HCT116 (cell line): ENCODE results near the gene ST7. TPM values are rescaled to one million over a fixed set of nuclear protein-coding genes. Genes with fewer than 3 reads are reported as not detected.

ENCODE experiments used
- ATAC-seq: fragments of 200-7000 bp; cut with Tn5 transposase; 2 replicates; pipeline ENCODE4 v1.9.1; 2020; ENCODE audit warnings: mild to moderate bottlenecking, moderate library complexity
- BruUV-seq: library from RNA; stranded (reverse); fragments of 400-500 nt; replicated peaks from 2 replicates; lab custom pipeline; 2021; lab: Mats Ljungman, UMichigan
- CTCF ChIA-PET: fragments of 300-600 bp; sonication (Branson Sonifier 250); formaldehyde crosslinking; loops from one replicate; lab custom pipeline; 2021; ENCODE audit warnings: antibody characterized with exemption; lab: Charles Lee
- POLR2A ChIA-PET: fragments of 300-600, 350-600 bp; sonication (Branson Sonifier 250); formaldehyde crosslinking; loops from one replicate; lab custom pipeline; 2021; ENCODE audit warnings: antibody characterized with exemption; lab: Charles Lee
- RAD21 ChIA-PET, 2 experiments: fragments of 300-600 bp; sonication (Branson Sonifier 250); formaldehyde crosslinking; loops; one replicate each; lab custom pipeline; 2023; ENCODE audit warnings: low total read pairs in 2 of 2; ENCODE audit not compliant: uncharacterized antibody in 2 of 2, unreplicated experiment in 2 of 2, low non-redundant PET in 1 of 2; lab: Charles Lee
- DNase-seq: peaks from one replicate; pipeline ENCODE4 v3.0.0-alpha.2; 2010; ENCODE audit warnings: low read depth, low spot score
- H2AFZ ChIP-seq: fragments of 200-600 bp; shearing (Covaris generic), sonication (generic); 2 replicates; pipeline ENCODE4 v1.6.1; 2017; ENCODE audit warnings: low read depth, mixed run types, mixed read lengths, antibody characterized with exemption, low read length; ENCODE audit not compliant: poor library complexity, severe bottlenecking
- H3K27ac ChIP-seq: 2 replicates; pipeline ENCODE4 v1.5.1; 2012; ENCODE audit warnings: low read depth, low read length
- H3K27me3 ChIP-seq: fragments of 200-600 bp; sonication (generic); 2 replicates; pipeline ENCODE4 v1.6.1; 2016; ENCODE audit warnings: mixed run types, low read length, mixed read lengths; ENCODE audit not compliant: insufficient read depth
- H3K36me3 ChIP-seq, 2 experiments: fragments of 200-500 bp in 1 of 2; fragments of 200-600 bp in 1 of 2; sonication (Bioruptor generic) in 1 of 2; sonication (generic) in 1 of 2; 2 replicates each; pipeline versions ENCODE4 v1.5.1 to v1.6.1; 2014 to 2016; ENCODE audit warnings: low read length in 2 of 2, inconsistent platforms in 1 of 2, mixed read lengths in 1 of 2, mixed run types in 1 of 2; ENCODE audit not compliant: insufficient read depth in 2 of 2, control insufficient read depth in 1 of 2
- H3K4me1 ChIP-seq, 2 experiments: fragments of 200-600 bp in 1 of 2; sonication (generic) in 1 of 2; 2 replicates each; pipeline versions ENCODE4 v1.5.1 to v1.6.1; 2012 to 2017; ENCODE audit warnings: low read length in 2 of 2, inconsistent platforms in 1 of 2, mild to moderate bottlenecking in 1 of 2, mixed read lengths in 1 of 2, mixed run types in 1 of 2, moderate library complexity in 1 of 2; ENCODE audit not compliant: insufficient read depth in 2 of 2, control insufficient read depth in 1 of 2
- H3K4me2 ChIP-seq: fragments of 200-600 bp; sonication (generic); 2 replicates; pipeline ENCODE4 v1.6.1; 2017; ENCODE audit warnings: mixed run types, low read length, mixed read lengths
- H3K4me3 ChIP-seq, 2 experiments: fragments of 200-600 bp in 1 of 2; sonication (generic) in 1 of 2; replicated peaks in 1 of 2; 2 replicates each; pipeline ENCODE4 v1.5.1; 2011 to 2016; ENCODE audit warnings: low read length in 2 of 2, control low read depth in 1 of 2, low read depth in 1 of 2, mild to moderate bottlenecking in 1 of 2, mixed read lengths in 1 of 2, mixed run types in 1 of 2
- H3K79me2 ChIP-seq: fragments of 200-600 bp; sonication (generic); 2 replicates; pipeline ENCODE4 v1.6.1; 2017; ENCODE audit warnings: mild to moderate bottlenecking, mixed run types, low read length, moderate library complexity, mixed read lengths; ENCODE audit not compliant: insufficient read depth
- H3K9ac ChIP-seq: fragments of 200-600 bp; sonication (generic); 2 replicates; pipeline ENCODE4 v1.6.1; 2016; ENCODE audit warnings: low read length, mixed read lengths
- H3K9me2 ChIP-seq: fragments of 200-600 bp; sonication (generic), shearing (Covaris generic); 2 replicates; pipeline ENCODE4 v1.6.1; 2017; ENCODE audit warnings: mixed run types, mild to moderate bottlenecking, moderate library complexity; ENCODE audit not compliant: insufficient read depth
- H3K9me3 ChIP-seq, 2 experiments: fragments of 200-500 bp in 1 of 2; fragments of 200-600 bp in 1 of 2; sonication (Bioruptor generic) in 1 of 2; sonication (generic) in 1 of 2; 2 replicates each; pipeline ENCODE4 v1.6.1; 2014 to 2017; ENCODE audit warnings: low read length in 2 of 2, mixed read lengths in 2 of 2, inconsistent platforms in 1 of 2, low read depth in 1 of 2, mild to moderate bottlenecking in 1 of 2, mixed run types in 1 of 2, moderate library complexity in 1 of 2; ENCODE audit not compliant: control insufficient read depth in 1 of 2, insufficient read depth in 1 of 2
- H4K20me1 ChIP-seq: fragments of 200-600 bp; sonication (generic), shearing (Covaris generic); 2 replicates; pipeline ENCODE4 v1.6.1; 2017; ENCODE audit warnings: mixed run types, mild to moderate bottlenecking, moderate library complexity; ENCODE audit not compliant: insufficient read depth
- CBX3 ChIP-seq: IDR thresholded peaks from 2 replicates; pipeline ENCODE4 v1.6.1; 2012; ENCODE audit warnings: low read depth
- FOSL1 ChIP-seq: IDR thresholded peaks from 2 replicates; pipeline ENCODE4 v1.6.1; 2012; ENCODE audit warnings: low read depth
- RAD21 ChIP-seq: IDR thresholded peaks from 2 replicates; pipeline ENCODE4 v1.6.1; 2012; ENCODE audit warnings: low read depth, mild to moderate bottlenecking
- SRF ChIP-seq: IDR thresholded peaks from 2 replicates; pipeline ENCODE4 v1.6.1; 2012; ENCODE audit warnings: low read depth
- ZBTB33 ChIP-seq: IDR thresholded peaks from 2 replicates; pipeline ENCODE4 v1.6.1; 2011; ENCODE audit warnings: mild to moderate bottlenecking, low read length, moderate library complexity; ENCODE audit not compliant: insufficient replicate concordance; ENCODE audit errors: extremely low read depth
- ZNF274 ChIP-seq: fragments of 200-500 bp; sonication (Bioruptor generic); IDR thresholded peaks from 2 replicates; pipeline ENCODE4 v1.6.1; 2014; ENCODE audit warnings: mild to moderate bottlenecking, low read depth, low read length, inconsistent platforms
- intact Hi-C: fragments of 100-400 bp; cut with micrococcal nuclease; formaldehyde crosslinking; loops from 2 replicates; pipeline ENCODE4 v1.10.0; 2022
- total RNA-seq: library from RNA; stranded (reverse); gene quantifications from one replicate; pipeline ENCODE4 v1.2.1, GENCODE V29; 2021; ENCODE audit not compliant: unreplicated experiment

The ST7 gene
- total RNA-seq, 1 experiment from 2014 or later, result 12.6 TPM

- Histone ChIP-seq H3K9me2 (no peaks in the 10 kb centered on the region), H3K4me1 (no peaks in the 10 kb centered on the region), H3K27me3 (no peaks in the 10 kb centered on the region), H3K9me3 (no peaks in the 10 kb centered on the region; a peak in 1 of 4 replicates), H2AFZ (no peak overlapping the region), H3K9ac (no peak overlapping the region), H3K36me3 (no peaks in the 10 kb centered on the region), H3K79me2 (no peaks in the 10 kb centered on the region), H3K27ac (no peak overlapping the region), H3K4me2 (no peak overlapping the region), H3K4me3 (no peak overlapping the region), H4K20me1 (no peaks in the 10 kb centered on the region)
- no TSS peak for BruUV-seq
- intact Hi-C loops, result no loop called here
- TF ChIP-seq CBX3, result no peak
- TF ChIP-seq FOSL1, result no peak
- TF ChIP-seq ZBTB33, result no peak
- no peak for TF ChIP-seq ZNF274
- ChIA-PET RAD21 (no interaction called here), POLR2A (no interaction called here), CTCF (no interaction called here)
- ATAC-seq, result no peak
- no peak for DNase-seq
Measured at GRCh38 chr7:117238472-117238871, 285.2 kb downstream of the ST7 start.

GRCh38 chr7:117238937-117239336 lies 285.6 kb downstream of the ST7 start:
- H3K27me3 ChIP-seq, result no peaks in the 10 kb centered on the region
- H4K20me1 ChIP-seq, result no peaks in the 10 kb centered on the region
- POLR2A ChIA-PET, result no interaction called here
- BruUV-seq, result no TSS peak
- ATAC-seq (no peak), DNase-seq (no peak)
- no peak overlapping the region for H3K4me3 ChIP-seq
- intact Hi-C loops, result no loop called here
- no peak overlapping the region for H3K4me2 ChIP-seq
- RAD21 ChIA-PET, result no interaction called here
- no peaks in the 10 kb centered on the region; a peak in 1 of 4 replicates for H3K9me3 ChIP-seq
- no peak overlapping the region for H3K27ac ChIP-seq
- CTCF ChIA-PET, result no interaction called here
- H3K9ac ChIP-seq, result no peak overlapping the region
- no peaks in the 10 kb centered on the region for H3K9me2 ChIP-seq
- no peaks in the 10 kb centered on the region for H3K79me2 ChIP-seq
- H3K4me1 ChIP-seq, result no peaks in the 10 kb centered on the region
- no peak overlapping the region for H2AFZ ChIP-seq
- no peak for TF ChIP-seq SRF
- 0 out of 2 replicates have a peak, but pooled peaks have one; percentile 9 for TF ChIP-seq RAD21
- no peaks in the 10 kb centered on the region for H3K36me3 ChIP-seq
